ENCODE results near the gene KCNQ1.

The KCNQ1 gene

GRCh38 chr11:2714871-2715270 lies 270.1 kb downstream of the KCNQ1 start:
- DNase-seq (ENCODE audit: low read depth, low spot score), result no peak

- DNase-seq (ENCODE audit: low read depth, low spot score), result no peak
Observed at GRCh38 chr11:2715716-2716350, 271.0 kb downstream of the KCNQ1 start.

GRCh38 chr11:2716376-2717095 lies 271.7 kb downstream of the KCNQ1 start:
- DNase-seq (ENCODE audit: low read depth, low spot score), result no peak

- no peak for DNase-seq (ENCODE audit: low read depth, low spot score)
Observed at GRCh38 chr11:2717561-2718325, 272.9 kb downstream of the KCNQ1 start.

GRCh38 chr11:2718817-2719438 lies 274.1 kb downstream of the KCNQ1 start:
- DNase-seq (ENCODE audit: low read depth, low spot score), result no peak

- DNase-seq (ENCODE audit: low read depth, low spot score), result no peak
Observed at GRCh38 chr11:2719831-2720590, 275.2 kb downstream of the KCNQ1 start.

GRCh38 chr11:2721210-2721916 lies 276.6 kb downstream of the KCNQ1 start:
- no peak for DNase-seq (ENCODE audit: low read depth, low spot score)

- DNase-seq (ENCODE audit: low read depth, low spot score), result no peak
Observed at GRCh38 chr11:2722955-2723354, 278.1 kb downstream of the KCNQ1 start.

- no peak for DNase-seq (ENCODE audit: low read depth, low spot score)
Observed at GRCh38 chr11:2724104-2724503, 279.3 kb downstream of the KCNQ1 start.

GRCh38 chr11:2724653-2725367 lies 280.0 kb downstream of the KCNQ1 start:
- no peak for DNase-seq (ENCODE audit: low read depth, low spot score)

GRCh38 chr11:2725368-2726300 lies 280.8 kb downstream of the KCNQ1 start:
- no peak for DNase-seq (ENCODE audit: low read depth, low spot score)

- DNase-seq (ENCODE audit: low read depth, low spot score), result no peak
Observed at GRCh38 chr11:2726964-2727363, 282.2 kb downstream of the KCNQ1 start.

- DNase-seq (ENCODE audit: low read depth, low spot score), result no peak
Observed at GRCh38 chr11:2728128-2728662, 283.4 kb downstream of the KCNQ1 start.

GRCh38 chr11:2728663-2729332 lies 284.0 kb downstream of the KCNQ1 start:
- no peak for DNase-seq (ENCODE audit: low read depth, low spot score)

GRCh38 chr11:2729841-2730240 lies 285.0 kb downstream of the KCNQ1 start:
- DNase-seq (ENCODE audit: low read depth, low spot score), result no peak

GRCh38 chr11:2730272-2731129 lies 285.7 kb downstream of the KCNQ1 start:
- DNase-seq (ENCODE audit: low read depth, low spot score), result no peak

Data from activated CD4-positive, CD25-positive, alpha-beta regulatory T cell treated with anti-CD3 and anti-CD28 coated beads, Interleukin-2, amount 50 U/mL, for 16 hours (primary cell).